ENCODE results near the gene MYOD1.

The MYOD1 gene

DNA sequence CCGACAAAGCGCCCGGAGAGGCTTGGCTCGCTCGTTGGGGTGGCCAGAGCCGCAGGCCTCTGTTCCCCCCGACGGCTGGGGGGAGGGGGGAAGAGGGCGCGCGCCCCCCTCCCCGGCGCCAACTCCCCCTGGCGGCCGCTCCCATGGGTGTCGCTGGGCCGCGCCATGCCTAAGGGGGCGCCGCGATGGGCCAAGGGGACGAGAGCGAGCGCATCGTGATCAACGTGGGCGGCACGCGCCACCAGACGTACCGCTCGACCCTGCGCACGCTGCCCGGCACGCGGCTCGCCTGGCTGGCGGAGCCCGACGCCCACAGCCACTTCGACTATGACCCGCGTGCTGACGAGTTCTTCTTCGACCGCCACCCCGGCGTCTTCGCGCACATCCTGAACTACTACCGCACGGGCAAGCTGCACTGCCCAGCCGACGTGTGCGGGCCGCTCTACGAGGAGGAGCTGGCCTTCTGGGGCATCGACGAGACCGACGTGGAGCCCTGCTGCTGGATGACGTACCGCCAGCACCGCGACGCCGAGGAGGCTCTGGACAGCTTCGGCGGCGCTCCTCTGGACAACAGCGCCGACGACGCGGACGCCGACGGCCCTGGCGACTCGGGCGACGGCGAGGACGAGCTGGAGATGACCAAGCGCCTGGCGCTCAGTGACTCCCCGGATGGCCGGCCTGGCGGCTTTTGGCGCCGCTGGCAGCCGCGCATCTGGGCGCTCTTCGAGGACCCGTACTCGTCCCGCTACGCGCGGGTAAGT lies 16.6 kb downstream of the MYOD1 start:
- no peak for DNase-seq

DNA sequence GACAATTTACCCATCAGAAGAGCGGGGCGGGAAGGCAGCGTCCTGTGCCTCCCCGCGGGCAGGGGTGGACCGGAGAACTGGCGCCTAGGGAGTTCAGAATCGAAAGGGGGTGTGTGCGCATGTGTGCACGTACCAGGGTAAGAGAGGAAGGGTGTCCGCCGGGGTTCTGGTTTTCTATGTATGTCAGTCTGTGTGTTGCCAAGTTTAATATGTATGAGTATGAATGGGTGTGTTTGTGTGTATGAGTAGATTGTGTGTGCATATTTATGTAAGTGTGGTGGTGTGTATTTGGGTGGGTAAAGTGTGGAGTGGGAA lies 17.2 kb downstream of the MYOD1 start:
- no peak for DNase-seq

DNA sequence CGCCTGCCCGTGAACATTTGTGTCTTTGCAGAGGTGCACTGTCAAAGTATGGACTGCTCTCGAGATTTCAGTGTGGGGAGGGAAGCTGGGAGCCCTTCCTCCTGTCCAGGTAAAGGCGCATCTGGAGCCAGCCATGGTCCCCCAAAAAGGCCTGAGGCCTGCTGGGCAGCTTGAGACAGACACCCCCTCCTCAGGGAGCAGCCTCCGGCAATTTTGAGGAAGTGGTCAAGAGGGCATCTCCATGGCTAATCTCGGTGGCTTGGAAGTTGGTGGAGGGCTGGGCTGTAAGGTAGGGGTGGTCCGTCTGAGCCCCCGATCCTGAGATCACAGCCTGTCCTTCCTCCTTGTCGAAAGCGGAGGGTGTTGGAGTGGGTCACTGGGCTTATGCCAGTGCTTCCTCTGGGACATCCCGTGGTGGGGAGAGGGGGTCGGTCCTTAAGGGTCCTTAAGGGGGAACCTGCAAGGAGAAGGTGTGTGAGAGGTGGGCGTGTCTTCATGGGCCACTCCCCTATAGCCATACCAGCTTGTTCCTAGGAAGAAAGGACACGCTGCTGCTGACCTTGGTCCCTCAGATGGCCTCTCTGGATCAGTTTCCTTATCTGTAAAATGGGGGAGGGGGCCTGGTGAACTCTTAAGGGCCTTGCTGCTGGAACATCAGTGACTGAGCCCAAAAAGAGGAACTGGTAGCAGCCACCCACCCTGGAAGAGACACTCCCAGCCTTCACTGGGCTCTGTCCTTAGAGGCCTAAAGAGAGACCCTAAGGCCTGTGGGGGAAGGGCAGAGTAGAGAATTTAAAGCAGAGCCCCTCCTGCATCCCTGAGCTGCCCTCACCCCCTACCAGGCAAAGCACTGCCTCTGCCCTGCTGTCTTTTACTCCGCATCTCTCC lies 17.8 kb downstream of the MYOD1 start:
- DNase-seq = no peak

DNA sequence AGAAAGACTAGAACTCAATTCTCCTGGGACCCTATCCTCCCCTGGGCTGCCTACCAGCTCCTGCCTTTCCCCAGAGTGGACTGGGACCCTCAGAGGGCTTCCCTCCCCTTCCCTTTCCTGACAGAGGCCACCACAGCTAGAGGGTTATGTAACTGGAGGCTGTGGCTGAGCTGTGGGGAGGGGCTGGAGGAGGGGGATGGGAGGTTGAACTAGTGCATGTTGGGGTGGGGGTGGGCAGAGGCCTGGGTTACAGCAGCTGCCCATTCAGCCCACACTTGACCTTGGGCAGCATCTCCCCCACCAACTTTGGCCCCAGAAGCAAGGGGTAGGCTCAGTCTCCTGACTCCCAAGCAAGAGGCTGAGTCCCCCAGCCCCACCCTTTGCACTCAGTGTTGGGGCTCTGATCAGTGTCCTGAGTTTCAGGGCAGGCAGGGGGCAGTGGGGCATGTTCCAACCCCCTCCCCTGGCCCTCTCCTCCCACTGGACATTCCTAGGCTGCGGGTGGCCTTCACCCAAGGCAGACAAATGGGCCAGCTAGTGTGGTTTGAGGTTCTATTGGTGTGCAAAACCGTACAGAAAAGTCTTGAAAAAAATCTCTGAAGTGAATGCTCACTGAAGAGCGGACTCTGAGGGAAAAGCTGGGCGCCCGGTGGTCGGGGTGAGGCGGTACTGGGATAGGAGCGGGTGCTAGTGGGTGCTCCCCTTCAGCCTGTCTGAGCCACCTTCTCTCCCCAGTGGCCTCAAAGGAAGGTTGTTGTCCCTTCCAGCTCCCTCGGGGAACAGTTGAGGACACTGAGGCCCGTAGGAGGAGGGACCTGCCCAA lies 19.0 kb downstream of the MYOD1 start:
- DNase-seq = no peak

DNA sequence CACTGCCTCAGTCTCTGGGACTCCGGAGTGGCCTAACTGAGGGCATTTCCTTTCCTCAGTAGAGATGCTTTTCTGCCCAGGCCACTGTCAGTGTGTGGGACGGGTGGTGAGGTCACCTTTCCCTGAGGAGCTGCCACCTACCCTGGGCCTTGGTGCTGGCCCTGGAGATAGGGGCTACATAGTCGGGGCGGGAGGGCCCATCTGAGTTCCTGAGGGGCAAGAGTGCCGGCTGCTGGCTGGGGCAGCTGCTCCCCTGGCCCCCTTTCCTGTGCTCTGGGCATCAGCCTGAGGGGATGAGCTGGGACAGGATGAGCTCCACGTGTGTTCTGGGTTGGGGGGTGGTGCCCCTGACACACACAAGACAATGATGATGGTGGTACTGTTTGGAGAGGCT lies 20.6 kb downstream of the MYOD1 start:
- no peak for DNase-seq

DNA sequence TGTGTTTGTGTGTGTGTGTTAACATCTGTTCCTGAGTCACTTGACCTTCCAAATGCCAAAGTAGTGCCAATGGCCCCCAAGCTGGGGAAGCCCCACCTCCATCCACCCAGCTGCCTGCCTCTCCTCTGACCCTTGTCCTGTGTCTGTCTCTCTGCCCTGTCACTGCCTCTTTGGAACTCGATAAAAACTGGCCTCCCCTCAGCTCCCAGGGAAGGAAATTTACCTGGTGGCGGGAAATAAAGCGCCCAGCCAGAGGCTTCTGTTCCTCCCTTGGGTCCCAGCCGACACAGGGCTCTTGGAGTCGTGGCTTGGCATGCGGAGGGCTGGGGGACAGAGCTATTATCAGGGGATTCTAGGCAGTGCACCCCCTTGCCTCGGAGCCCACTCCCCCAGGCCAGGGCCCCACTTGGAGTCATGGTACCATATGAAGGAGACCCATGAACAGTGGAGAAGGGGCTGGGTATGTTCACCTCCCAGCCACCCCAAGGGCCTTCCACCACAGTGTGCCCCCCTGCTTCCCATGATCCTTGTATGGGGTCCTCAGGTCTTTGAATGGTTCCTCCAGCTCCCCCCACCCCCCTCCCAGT lies 21.4 kb downstream of the MYOD1 start:
- DNase-seq = no peak

DNA sequence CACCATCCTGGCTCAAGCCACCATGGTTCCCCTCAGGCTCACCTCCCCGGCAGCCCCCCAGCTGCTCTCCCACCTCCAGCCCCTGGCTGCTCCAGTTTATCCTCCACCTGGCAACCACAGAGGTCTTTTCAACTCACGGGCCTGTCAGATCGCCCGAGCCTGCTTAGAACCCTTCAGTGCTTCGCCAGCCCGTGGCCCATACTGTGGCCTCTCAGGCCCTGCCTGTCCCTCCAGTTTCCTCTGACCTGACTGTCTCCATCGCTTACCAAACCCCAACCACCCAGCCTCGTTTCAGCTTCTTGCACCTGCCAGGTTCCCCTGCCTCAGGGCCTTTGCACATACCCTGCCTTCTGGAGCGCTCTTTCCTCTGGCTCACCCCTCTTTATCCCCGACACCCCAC lies 22.1 kb downstream of the MYOD1 start:
- no peak for DNase-seq

DNA sequence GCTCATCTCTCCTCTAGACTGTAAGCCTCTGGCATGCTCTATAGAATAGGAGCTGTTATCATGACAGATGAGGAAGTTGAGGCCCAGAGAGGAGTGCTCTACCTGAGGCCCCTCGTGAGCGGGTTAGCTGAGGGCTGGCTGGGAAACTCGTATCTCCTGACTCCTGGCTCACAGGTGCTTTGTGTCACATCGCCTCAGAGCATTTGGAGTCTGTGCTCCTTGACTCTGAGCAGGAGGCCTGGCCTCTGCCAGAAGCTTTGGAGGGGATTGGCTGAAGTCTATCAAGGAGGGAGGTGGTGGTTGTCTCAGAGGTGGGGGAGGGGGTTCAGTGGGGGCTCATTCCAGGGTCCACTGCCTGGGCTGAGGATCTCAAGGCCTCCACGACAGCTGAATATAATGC lies 22.6 kb downstream of the MYOD1 start:
- no peak for DNase-seq

DNA sequence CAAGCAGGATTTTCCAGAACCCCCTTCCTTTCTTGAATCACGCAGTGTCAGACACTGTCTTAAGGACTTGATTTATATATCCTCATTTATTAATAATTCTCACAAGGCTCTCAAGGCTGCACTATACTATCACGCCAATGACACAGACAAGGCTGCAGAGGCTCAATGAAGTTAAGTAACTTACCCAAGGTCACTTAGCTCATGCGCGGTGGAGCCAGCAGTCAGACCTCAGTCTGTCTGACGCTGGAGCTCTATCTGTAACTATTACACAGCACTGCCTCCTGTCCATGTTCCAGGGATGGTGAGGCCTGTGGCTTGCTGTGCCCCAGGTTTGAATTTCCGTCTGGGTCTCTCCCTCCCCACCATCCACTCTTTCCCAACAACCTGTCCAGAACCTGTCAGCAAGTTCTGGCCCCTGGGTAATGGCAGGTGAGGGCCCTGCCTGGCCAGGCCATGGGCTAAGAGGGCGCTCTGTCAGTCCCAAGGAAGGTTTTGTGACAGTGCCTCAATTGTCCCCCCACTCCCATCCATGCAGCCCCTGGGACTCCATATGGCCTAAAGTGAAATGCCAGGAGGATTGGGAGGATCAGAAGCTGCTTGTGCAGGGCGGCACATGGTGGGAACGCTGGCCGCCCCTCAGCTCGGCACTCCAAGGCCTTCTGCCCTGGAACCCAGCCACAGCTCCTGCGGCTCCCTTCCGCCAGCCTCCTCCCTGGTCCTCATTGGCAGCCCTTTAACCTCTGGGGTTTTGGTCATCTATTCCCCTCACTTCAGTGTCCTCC lies 23.8 kb downstream of the MYOD1 start:
- DNase-seq = no peak

DNA sequence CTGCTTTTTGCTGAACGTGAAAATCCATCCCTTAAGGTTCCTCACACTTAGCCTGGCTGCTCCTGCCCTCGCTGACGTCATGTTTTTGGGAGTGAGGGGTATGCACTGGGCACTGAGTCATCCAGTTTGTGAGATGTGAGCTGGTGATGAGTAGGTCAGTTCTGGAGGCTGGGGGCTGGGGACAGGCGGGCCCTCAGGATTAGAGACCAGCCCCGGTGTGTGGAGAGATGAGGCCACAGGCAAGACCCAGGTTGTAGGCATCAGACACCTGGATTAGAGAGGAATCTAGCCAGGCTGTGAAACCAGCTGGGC lies 24.4 kb downstream of the MYOD1 start:
- no peak for DNase-seq

DNA sequence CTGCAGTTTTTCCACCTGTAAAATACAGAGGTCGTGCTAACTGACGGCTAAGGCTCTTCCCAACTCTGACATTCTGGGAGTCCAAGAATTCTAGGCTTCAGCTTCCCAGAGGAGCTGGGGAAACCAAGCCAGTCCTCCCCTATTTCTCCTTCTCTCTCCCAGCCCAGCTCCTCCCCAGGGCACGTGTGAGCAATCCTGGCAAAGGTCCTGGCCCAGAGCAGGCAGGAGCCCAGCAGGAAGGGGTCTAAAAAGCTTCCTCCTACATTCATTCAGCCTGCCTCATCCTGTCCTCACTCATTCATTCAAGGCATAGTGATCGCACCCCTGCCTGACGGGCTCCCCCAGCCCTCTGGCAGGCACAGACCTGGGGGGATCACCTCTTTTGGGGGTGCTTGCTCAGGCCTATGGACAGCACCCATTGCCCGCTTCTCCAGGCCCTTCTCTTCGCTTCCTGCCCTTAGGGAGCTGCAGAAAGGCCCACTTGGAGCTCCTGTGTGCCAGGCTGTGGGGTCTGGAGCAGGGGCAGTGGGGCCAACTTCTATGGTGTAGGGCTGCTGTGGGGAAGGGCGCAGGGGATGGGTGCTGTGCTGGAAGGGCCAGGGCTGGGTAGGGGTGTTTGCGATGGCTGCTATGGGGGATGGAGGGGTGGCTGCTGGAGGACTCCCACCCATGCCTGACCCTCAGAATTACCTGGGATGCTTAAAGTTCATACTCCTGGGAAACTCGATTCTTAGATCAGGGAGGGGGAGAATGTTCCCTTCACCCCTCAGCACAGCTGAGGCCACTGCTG lies 25.0 kb downstream of the MYOD1 start:
- DNase-seq = no peak

DNA sequence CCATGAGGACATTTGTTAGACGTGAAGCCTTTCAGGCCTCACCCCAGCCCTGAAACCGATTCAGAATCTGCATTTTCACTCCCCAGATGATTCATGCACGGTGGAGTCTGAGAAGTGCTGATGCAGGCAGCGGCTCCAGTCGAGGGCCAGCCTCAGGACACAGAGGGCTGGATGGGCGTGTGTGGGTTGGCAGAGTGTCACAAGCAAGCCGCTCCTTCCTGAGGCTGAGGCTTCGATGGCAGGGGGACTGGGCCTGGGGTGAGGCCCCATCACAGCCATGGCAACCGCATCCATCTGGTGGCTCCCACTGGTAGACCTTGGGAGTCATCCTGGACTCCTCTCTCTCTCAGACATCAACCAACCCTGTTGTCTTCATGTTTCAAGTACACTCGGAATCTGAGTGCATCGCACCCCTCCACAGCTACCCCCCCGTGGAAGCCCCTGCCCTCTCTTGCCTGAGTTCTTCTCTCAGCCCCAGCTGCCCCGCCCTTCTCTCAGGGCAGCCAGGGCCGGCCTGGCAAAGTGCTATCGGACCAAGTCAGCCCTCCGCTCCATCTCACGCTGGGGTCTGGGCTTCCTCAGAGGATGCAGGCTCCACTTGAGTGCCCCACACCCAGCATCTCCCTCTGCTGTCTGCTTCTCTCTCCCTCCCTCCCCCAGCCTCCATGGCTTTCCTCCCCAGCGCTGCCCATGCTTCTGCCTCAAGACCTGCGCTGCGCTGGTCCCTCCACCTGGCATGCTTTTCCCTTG lies 25.8 kb downstream of the MYOD1 start:
- DNase-seq = no peak

DNA sequence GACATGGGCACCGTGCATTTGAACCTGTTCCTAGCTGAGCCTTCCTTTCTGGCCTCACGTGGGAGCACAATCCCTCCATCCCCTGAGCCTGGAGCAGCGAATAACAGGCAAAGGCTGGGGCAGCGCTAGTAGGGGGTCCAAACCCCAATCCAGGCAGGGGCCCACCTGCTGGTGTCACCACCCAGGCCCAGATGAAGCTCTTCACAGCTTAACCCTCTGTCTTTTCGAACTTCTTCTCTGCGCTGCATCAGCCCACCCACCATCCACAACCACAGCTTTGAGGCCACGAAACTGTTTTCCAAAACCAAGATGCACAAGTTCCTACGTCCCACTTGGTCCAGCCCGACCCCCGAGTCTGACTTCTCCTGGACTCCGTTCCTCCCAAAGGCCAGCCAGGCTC lies 26.7 kb downstream of the MYOD1 start:
- DNase-seq = no peak

DNA sequence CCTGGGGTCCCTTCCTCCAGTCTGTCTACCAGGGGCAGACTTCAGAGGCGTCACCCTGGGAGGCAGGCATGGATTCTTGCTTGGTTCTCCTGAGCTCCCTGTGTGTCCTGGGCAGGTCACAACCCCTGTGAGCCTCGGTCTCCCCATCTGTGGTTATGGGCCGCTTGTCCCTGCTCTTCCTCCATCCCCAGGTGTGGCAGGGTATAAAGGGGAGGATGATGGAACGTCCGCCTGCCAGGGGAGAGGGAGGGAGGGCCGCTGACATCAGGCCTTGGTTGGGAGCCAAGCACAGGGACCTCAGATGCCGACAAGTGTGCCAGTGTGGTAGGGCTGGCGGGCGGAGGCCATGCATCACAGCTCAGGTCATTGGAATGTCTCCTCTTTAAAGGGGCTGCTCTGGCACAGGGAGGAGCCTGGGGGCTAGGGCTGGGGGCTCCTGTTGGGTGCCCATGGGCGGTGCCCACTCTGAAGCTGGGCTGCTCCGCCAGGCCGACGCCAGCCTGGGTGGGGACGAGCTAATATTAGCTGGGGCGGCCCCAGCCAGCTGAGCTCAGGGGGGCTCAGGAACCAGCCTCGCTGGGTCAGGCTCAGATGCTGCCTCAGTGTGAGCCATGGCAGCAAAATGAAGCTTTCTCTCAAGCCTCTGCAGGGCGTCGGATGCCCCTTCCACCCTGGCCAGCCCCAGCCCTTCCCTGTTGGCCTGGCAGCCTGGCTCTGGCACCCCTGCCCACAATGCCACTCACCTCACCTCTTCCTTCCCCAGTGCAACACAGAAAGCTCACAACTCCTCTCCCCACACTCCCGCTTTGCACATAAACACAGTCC lies 28.0 kb downstream of the MYOD1 start:
- no peak for DNase-seq

DNA sequence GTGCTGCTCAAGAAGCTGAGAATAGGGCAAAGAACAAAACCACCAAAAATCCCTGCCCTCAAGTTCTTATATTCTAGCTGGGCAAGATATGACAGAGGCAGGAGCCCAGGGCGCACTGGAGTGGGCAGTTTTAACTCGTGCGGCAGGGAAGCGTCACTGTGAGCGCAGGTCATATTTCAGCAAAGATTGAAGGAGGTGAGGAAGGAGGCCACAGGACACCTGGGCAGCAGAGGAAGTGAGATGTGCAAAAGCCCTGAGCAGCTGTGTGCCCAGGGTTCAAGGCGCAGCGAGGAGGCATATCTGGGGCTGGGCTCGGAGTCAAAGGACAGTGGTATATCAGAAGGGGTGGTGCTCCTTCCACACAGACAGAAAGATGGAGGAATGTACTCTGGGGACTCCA lies 28.7 kb downstream of the MYOD1 start:
- DNase-seq = no peak

DNA sequence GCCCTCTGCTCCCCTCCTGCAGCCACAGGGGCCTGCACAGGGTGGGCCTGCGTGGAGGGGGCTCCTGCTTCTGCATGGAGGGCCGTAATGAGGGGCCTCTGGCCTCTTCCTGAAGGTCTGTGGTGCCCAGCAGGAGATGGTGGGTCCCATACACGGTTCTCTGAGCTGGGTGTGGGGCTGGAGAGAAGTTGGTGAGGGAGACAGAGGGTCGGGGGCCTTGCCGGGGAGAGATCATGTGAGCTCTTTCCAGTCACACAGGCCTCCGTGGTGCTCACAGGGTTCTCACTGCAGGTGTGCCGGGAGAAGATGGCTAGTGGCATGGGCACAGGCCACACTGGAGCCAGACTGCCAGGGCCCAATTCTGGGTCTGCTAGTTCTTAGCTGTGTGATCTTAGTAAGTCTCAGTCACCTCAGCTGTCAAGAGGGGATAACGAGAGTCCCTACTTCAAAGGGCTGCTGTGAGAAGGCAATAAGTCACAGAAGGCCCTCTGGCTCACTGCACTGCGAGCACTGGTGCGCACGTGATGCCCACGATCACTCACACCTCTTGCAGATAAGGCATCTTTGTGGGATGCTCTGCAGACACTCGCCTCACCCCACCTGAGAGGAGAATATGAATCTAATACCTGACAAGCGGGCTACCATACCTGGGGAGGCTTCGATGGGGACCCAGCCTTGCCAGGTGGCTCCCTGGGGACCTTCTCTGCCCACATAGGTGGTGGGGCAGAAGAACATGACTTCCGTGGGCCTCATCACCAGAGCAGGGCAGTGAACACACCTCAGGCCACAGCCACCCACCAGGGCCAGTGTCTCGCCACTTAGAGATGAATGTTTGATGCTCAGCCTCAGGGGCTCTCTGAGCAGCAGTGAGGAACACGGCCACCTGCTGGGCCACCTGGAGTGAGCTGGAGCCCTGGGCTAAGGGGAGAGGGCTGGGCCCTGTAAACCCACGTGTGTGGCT lies 29.7 kb downstream of the MYOD1 start:
- DNase-seq = no peak

DNA sequence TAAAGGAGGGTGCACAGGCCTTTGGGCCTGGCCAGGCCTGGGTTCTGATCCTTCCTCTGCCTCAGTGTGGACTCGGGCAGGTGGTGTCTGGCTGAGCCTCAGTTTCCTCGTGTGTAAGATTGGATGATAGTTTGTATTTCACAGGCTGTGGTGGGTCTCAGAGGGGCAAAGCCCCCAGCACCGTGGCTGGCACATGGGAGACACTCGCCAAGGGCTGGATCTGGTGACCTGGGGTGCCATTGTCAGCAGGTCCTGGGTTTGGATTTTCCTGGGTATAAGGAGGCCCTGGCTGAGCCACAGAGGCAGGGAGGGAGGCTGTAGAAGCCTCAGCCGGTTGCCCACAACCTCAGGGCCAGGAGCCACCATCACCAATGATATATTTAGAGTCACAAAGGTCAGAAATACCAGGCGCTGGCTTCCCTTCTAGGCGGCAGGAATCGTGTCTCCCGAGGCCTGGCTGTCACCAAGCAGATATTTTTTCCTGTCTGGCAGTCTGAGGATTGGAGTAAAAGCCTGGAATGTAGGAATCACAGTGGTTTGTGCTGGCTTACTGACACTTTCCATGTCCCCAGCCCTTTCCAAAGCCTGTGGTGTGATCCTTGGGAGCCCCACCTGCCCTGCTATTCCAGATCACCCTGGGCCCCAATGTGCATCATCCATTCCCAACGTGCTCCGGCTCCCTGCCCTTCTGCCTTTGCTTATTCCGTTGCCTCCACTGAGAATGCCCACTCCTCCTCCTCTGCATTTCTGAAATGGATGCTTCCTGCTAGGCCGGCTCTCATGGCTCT lies 30.8 kb downstream of the MYOD1 start:
- no peak for DNase-seq

DNA sequence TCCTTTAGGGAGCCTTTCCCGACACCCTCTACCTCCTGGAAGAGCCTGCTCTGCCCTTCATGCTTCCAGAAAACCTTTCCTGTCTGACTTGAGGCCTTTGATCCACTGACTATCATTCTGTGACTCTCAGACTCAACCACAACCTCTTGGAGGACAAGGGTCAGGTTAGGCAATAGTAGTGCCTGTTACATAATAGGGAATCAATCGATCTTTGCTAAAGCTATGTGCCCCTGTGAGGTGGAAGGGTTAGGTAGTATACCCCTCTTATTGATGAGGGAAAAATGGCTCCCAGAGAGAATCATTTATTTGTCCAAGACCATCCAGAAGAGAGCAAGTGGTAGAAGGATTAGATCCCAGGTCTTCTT lies 31.4 kb downstream of the MYOD1 start:
- DNase-seq = no peak
